ENCODE results near the gene UROS.
A peak's percentile ranks its signal among the peaks of the same experiment; 100 is the strongest.

The UROS gene

GRCh38 chr10:125768219-125768855, 54.7 kb downstream of the UROS start:
- peaks cover 19% of the 10 kb centered on the region for H3K36me3 ChIP-seq (ENCODE audit: control insufficient read depth, insufficient read depth, low read length)
- H3K27me3 ChIP-seq (ENCODE audit: control insufficient read depth, insufficient read depth, low read length, poor library complexity, severe bottlenecking): no peaks in the 10 kb centered on the region
- H3K4me1 ChIP-seq (ENCODE audit: control insufficient read depth, insufficient read depth, low read length): peaks cover 1% of the 10 kb centered on the region
- 93 to 97% methylated on average over 4 of the region's 4 CpGs for WGBS, 2 experiments
- H3K27ac ChIP-seq (ENCODE audit: insufficient read depth, low read depth, low read length, poor library complexity, severe bottlenecking): no peak overlapping the region
- no peaks in the 10 kb centered on the region for H3K9me3 ChIP-seq (ENCODE audit: control insufficient read depth, low read length)
- no peak overlapping the region for H3K4me3 ChIP-seq (ENCODE audit: insufficient read depth, low read depth, low read length)

GRCh38 chr10:125766511-125766910, 56.5 kb downstream of the UROS start:
- H3K9me3 ChIP-seq (ENCODE audit: control insufficient read depth, low read length): no peaks in the 10 kb centered on the region
- 95% methylated on average over 4 of the region's 4 CpGs for WGBS, 2 experiments
- peaks cover 20% of the 10 kb centered on the region for H3K4me1 ChIP-seq (ENCODE audit: control insufficient read depth, insufficient read depth, low read length)
- no peak overlapping the region for H3K27ac ChIP-seq (ENCODE audit: insufficient read depth, low read depth, low read length, poor library complexity, severe bottlenecking)
- peaks cover 23% of the 10 kb centered on the region for H3K36me3 ChIP-seq (ENCODE audit: control insufficient read depth, insufficient read depth, low read length)
- H3K27me3 ChIP-seq (ENCODE audit: control insufficient read depth, insufficient read depth, low read length, poor library complexity, severe bottlenecking): no peaks in the 10 kb centered on the region
- H3K4me3 ChIP-seq (ENCODE audit: insufficient read depth, low read depth, low read length): no peak overlapping the region

DNA sequence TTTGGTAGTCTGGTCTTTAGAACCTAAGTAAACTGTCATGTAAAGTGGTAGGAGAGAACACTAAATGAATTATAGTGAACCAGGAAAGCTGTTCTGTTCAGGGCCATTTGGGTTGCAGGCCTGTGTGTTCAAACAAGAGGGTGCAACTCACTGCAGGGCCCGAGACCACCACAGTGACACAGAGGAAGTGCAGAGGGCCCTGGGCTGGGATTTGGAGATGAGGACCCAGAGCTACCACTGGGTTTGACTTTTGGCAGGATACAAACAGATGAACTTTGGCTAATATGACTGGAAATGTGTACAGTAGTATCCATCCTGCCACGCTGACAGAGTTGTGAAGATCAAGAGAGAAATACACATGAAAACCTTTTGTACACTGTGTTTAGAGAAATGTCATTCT, 57.2 kb downstream of the UROS start:
- H3K27me3 ChIP-seq (ENCODE audit: control insufficient read depth, insufficient read depth, low read length, poor library complexity, severe bottlenecking): no peaks in the 10 kb centered on the region
- H3K9me3 ChIP-seq (ENCODE audit: control insufficient read depth, low read length): no peaks in the 10 kb centered on the region
- peaks cover 26% of the 10 kb centered on the region for H3K4me1 ChIP-seq (ENCODE audit: control insufficient read depth, insufficient read depth, low read length)
- H3K36me3 ChIP-seq (ENCODE audit: control insufficient read depth, insufficient read depth, low read length): peaks cover 23% of the 10 kb centered on the region
- 92 to 97% methylated on average over 2 of the region's 2 CpGs for WGBS, 2 experiments
- no peak overlapping the region for H3K4me3 ChIP-seq (ENCODE audit: insufficient read depth, low read depth, low read length)
- H3K27ac ChIP-seq (ENCODE audit: insufficient read depth, low read depth, low read length, poor library complexity, severe bottlenecking): no peak overlapping the region

- H3K27ac ChIP-seq (ENCODE audit: insufficient read depth, low read depth, low read length, poor library complexity, severe bottlenecking): peak overlapping the region; percentile 62
- H3K4me1 ChIP-seq (ENCODE audit: control insufficient read depth, insufficient read depth, low read length): peaks cover 26% of the 10 kb centered on the region
- H3K9me3 ChIP-seq (ENCODE audit: control insufficient read depth, low read length): no peaks in the 10 kb centered on the region
- H3K27me3 ChIP-seq (ENCODE audit: control insufficient read depth, insufficient read depth, low read length, poor library complexity, severe bottlenecking): no peaks in the 10 kb centered on the region
- peaks cover 32% of the 10 kb centered on the region for H3K36me3 ChIP-seq (ENCODE audit: control insufficient read depth, insufficient read depth, low read length)
- H3K4me3 ChIP-seq (ENCODE audit: insufficient read depth, low read depth, low read length): no peak overlapping the region
- WGBS, 2 experiments: 72 to 73% methylated on average over 24 of the region's 24 CpGs
Observed at GRCh38 chr10:125762692-125763648, 60.1 kb downstream of the UROS start.

DNA sequence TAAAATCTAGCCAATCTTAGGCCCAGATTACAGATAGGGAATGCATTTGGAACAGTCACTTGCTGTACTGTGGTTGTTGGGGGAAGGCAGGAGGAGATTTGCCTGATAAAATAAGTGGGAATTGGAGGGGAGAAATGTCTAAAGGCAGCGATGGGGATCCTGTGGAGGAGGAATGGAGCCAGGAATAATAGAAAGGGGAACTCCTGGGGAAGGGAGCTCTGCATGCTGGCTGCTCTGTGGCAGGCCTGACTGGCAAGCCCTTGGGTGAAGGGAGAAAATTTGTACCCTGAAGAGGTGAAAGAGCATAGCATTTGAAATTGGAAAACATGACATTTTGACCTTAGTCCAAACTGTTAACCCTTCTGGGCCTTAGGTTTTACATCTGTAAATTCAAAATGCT, 61.1 kb downstream of the UROS start:
- H3K4me3 ChIP-seq (ENCODE audit: insufficient read depth, low read depth, low read length): no peak overlapping the region
- peak overlapping the region; percentile 30 for H3K27ac ChIP-seq (ENCODE audit: insufficient read depth, low read depth, low read length, poor library complexity, severe bottlenecking)
- peaks cover 31% of the 10 kb centered on the region for H3K4me1 ChIP-seq (ENCODE audit: control insufficient read depth, insufficient read depth, low read length)
- H3K27me3 ChIP-seq (ENCODE audit: control insufficient read depth, insufficient read depth, low read length, poor library complexity, severe bottlenecking): no peaks in the 10 kb centered on the region
- H3K9me3 ChIP-seq (ENCODE audit: control insufficient read depth, low read length): no peaks in the 10 kb centered on the region
- peaks cover 32% of the 10 kb centered on the region for H3K36me3 ChIP-seq (ENCODE audit: control insufficient read depth, insufficient read depth, low read length)
- 5 to 7% methylated on average over 1 of the region's 1 CpG for WGBS, 2 experiments

DNA sequence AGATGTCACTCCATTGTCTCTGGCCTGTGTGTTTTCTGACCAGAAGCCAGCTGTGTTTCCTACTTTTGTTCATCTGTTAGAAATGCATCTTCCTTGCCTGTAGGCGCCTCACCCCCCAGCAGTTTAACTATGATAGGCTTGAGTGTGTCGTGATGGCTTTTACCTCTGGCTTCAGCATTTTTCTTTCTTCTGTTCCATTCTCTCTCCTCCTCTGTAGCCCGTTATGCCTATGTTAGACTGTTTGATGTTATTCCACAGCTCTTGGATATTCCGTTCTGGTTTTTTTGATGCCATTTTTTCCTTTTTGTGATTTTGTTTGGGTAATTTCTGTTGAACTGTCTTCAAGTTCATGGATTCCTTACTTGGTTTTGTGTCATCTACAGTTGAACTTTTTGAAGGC, 65.3 kb downstream of the UROS start:
- no peaks in the 10 kb centered on the region for H3K27me3 ChIP-seq (ENCODE audit: control insufficient read depth, insufficient read depth, low read length, poor library complexity, severe bottlenecking)
- H3K9me3 ChIP-seq (ENCODE audit: control insufficient read depth, low read length): no peaks in the 10 kb centered on the region
- WGBS, 2 experiments: 73 to 90% methylated on average over 4 of the region's 4 CpGs
- no peak overlapping the region for H3K4me3 ChIP-seq (ENCODE audit: insufficient read depth, low read depth, low read length)
- peaks cover 24% of the 10 kb centered on the region for H3K4me1 ChIP-seq (ENCODE audit: control insufficient read depth, insufficient read depth, low read length)
- no peak overlapping the region for H3K27ac ChIP-seq (ENCODE audit: insufficient read depth, low read depth, low read length, poor library complexity, severe bottlenecking)
- peaks cover 23% of the 10 kb centered on the region for H3K36me3 ChIP-seq (ENCODE audit: control insufficient read depth, insufficient read depth, low read length)

- Histone ChIP-seq H3K27ac (ENCODE audit: insufficient read depth, low read depth, low read length, poor library complexity, severe bottlenecking) (no peak overlapping the region), H3K4me1 (ENCODE audit: control insufficient read depth, insufficient read depth, low read length) (peaks cover 16% of the 10 kb centered on the region), H3K4me3 (ENCODE audit: insufficient read depth, low read depth, low read length) (no peak overlapping the region), H3K36me3 (ENCODE audit: control insufficient read depth, insufficient read depth, low read length) (peaks cover 28% of the 10 kb centered on the region), H3K9me3 (ENCODE audit: control insufficient read depth, low read length) (no peaks in the 10 kb centered on the region), H3K27me3 (ENCODE audit: control insufficient read depth, insufficient read depth, low read length, poor library complexity, severe bottlenecking) (no peaks in the 10 kb centered on the region)
- 92 to 100% methylated on average over 3 to 4 of the region's 5 CpGs for WGBS, 2 experiments
Observed at GRCh38 chr10:125756853-125757487, 66.1 kb downstream of the UROS start.

- no peaks in the 10 kb centered on the region for H3K27me3 ChIP-seq (ENCODE audit: control insufficient read depth, insufficient read depth, low read length, poor library complexity, severe bottlenecking)
- 96 to 99% methylated on average over 5 of the region's 5 CpGs for WGBS, 2 experiments
- no peak overlapping the region for H3K4me3 ChIP-seq (ENCODE audit: insufficient read depth, low read depth, low read length)
- H3K27ac ChIP-seq (ENCODE audit: insufficient read depth, low read depth, low read length, poor library complexity, severe bottlenecking): no peak overlapping the region
- no peaks in the 10 kb centered on the region for H3K9me3 ChIP-seq (ENCODE audit: control insufficient read depth, low read length)
- peaks cover 9% of the 10 kb centered on the region for H3K4me1 ChIP-seq (ENCODE audit: control insufficient read depth, insufficient read depth, low read length)
- peaks cover 31% of the 10 kb centered on the region for H3K36me3 ChIP-seq (ENCODE audit: control insufficient read depth, insufficient read depth, low read length)
Observed at GRCh38 chr10:125756196-125756595, 66.9 kb downstream of the UROS start.

DNA sequence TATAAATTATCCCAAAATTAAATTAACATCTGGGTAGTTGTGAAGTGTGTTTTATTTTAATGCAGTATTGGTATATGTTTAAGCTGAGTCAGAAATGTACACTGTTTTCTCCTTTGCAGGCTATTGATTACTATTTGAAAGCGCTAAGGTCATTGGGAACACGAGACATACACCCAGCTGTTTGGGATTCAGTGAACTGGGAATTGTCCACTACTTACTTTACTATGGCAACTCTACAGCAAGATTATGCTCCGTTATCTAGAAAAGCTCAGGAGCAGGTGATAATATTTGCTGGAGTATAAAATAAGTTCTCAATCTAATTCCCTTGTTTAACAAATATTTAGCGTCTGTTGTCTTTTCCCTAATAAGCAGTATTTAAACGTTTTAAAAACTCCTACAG, 75.6 kb downstream of the UROS start:
- no peak overlapping the region for H3K27ac ChIP-seq (ENCODE audit: insufficient read depth, low read depth, low read length, poor library complexity, severe bottlenecking)
- no peaks in the 10 kb centered on the region for H3K27me3 ChIP-seq (ENCODE audit: control insufficient read depth, insufficient read depth, low read length, poor library complexity, severe bottlenecking)
- peaks cover 61% of the 10 kb centered on the region for H3K36me3 ChIP-seq (ENCODE audit: control insufficient read depth, insufficient read depth, low read length)
- no peaks in the 10 kb centered on the region for H3K9me3 ChIP-seq (ENCODE audit: control insufficient read depth, low read length)
- WGBS, 2 experiments: 99% methylated on average over 4 of the region's 5 CpGs
- no peaks in the 10 kb centered on the region for H3K4me1 ChIP-seq (ENCODE audit: control insufficient read depth, insufficient read depth, low read length)
- no peak overlapping the region for H3K4me3 ChIP-seq (ENCODE audit: insufficient read depth, low read depth, low read length)

GRCh38 chr10:125744909-125745308, 78.1 kb downstream of the UROS start:
- H3K27me3 ChIP-seq (ENCODE audit: control insufficient read depth, insufficient read depth, low read length, poor library complexity, severe bottlenecking): no peaks in the 10 kb centered on the region
- H3K36me3 ChIP-seq (ENCODE audit: control insufficient read depth, insufficient read depth, low read length): peaks cover 69% of the 10 kb centered on the region
- no peak overlapping the region for H3K27ac ChIP-seq (ENCODE audit: insufficient read depth, low read depth, low read length, poor library complexity, severe bottlenecking)
- no peak overlapping the region for H3K4me3 ChIP-seq (ENCODE audit: insufficient read depth, low read depth, low read length)
- no peaks in the 10 kb centered on the region for H3K4me1 ChIP-seq (ENCODE audit: control insufficient read depth, insufficient read depth, low read length)
- H3K9me3 ChIP-seq (ENCODE audit: control insufficient read depth, low read length): no peaks in the 10 kb centered on the region
- 93 to 98% methylated on average over 2 of the region's 2 CpGs for WGBS, 2 experiments

Data from ectodermal cell (in vitro differentiated cells).